C1 segment of cervical spinal cord (tissue), 14 donors: Measurements from ENCODE around the gene KIAA0319L.
A peak's percentile ranks its signal among the peaks of the same experiment; 100 is the strongest.
"Not testable (repeated sequence)": the region's sequence is repeated elsewhere in the genome, so short reads cannot be mapped to it uniquely, and the experiment has no call there.

Experiments
- DNase-seq, 14 donors: peaks; one replicate each; lab custom pipeline; 2025; lab: John Stamatoyannopoulos, UW

The KIAA0319L gene

DNA sequence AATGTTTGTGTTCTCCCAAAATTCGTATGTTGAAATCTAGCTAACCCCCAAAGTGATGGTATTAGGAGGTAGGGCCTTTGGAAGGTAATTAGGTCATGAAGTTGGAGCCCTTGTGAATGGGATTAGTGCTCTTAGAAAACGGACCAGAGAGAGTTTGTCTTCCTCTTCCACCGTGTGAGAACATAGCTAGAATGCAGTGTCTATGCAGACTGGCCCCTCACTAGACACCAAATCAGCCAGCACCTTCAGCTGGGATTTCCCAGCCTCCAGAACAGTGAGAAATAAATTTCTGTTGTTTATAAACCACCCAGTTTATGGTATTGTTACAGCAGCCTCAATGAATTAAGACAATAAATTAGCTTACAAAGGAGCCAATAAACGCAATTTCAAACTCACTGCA is 58.0 kb downstream of the KIAA0319L start:
- peak in 1 of 14 donors; percentile 17 for DNase-seq

DNA sequence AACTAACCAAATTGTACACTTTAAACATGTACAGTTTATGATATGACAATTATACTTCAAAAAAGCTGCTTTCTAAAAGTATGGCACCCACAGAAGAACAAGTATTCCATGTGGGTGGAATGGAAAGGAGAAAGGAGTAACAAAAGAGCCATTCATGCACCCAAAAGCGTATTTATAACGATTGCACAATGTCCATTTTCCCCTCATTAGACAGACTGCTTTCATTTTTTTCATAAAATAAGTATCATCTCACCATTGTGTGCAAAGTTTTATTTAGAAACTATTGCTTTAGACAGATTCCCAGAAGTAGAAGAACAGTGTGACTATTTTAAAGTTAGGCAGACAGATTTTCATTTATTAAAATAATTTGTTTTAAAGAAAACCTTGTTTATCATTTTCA is 59.6 kb downstream of the KIAA0319L start:
- DNase-seq = no peak

DNA sequence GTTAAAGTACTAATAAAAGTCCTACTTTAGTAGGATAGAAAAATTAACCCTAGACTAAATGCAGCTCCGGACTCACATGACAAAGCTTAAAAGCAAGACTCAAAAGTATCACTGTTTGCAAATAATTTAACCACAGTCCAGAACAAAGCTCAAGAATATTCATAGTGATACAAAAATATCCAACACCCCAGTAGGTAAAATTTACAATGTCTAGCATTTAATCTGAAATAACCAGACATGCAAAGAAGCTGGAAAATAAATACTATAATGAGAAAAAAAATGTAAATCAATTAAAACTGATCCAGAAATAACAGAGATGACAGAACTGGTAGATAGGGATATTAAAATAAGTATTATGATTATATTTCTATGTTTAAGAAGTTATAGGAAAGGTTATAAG is 67.0 kb downstream of the KIAA0319L start:
- DNase-seq = no peak

DNA sequence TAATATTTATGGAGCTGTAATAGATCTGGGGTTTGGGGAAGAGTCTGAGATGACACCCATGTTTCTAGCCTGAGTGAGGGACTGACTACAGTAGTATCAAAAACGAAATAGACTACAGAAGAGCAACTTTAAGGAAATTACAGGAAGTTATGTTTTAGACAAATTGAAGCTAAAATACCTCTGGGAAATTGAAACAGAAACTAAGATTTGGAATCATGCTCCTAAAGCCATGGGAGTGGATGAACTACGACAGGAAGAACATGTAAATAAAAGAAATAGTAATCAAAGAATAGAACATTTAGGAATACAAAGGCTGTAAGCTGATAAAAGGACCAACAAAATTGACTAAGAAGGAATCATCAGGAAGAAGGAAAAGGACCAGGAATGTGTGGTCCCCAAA is 68.9 kb downstream of the KIAA0319L start:
- no peak for DNase-seq

DNA sequence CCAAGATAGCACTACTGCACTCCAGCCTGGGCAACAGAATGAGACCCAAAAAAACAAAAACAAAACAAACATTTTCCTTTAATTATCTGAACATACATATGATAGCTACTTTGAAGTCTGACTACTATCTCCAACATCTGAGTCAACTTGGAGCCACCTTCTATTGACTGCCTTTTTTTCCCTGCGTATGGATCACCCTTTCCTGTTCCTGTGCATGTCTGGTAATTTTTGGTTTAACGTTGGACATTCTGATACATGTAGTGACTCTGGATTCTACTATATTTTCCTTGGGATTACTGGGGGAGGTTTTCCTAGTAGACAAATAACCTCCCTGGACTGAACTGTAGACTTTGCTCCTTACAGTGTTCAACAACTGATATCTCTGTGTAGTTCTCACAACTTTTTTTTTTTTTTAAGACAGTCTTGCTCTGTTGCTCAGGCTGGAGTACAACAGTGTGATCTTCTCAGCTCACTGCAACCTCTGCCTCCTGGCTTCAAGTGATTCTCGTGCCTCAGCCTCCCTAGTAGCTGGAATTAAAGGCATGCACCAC is 70.3 kb downstream of the KIAA0319L start:
- no peak for DNase-seq

DNA sequence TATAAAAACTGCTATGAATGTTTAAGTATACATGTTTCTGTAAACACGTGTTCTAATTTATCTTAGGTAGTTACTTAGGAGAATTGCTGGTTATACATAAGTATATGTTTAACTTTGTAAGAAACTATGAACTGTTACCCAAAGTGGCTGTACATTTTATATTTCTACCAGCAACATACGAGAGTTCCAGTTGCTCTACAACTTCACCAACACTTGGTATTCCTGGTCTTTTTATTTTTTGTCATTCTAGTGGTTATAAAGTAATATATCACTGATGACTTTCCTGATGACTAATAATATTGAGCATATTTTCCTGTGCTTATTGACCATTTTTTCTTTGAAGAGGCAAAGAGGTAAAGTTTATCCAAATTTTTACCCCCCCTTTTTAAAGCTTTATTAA is 76.0 kb downstream of the KIAA0319L start:
- DNase-seq = no peak

DNA sequence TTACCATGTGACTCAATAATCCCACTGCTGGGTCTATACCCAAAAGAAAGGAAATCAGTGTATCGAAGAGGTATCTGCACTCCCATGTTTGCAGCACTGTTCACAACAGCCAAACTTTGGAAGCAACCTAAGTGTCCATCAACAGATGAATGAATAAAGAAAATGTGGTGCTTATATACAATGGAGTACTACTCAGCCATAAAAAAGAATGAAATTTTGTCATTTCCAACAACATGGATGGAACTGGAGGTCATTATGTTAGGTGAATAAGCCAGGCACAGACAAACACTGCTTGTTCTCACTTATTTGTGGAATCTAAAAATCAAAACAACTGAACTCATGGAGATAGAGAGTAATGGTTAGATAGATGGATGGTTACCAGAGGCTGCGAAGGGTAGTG is 79.3 kb downstream of the KIAA0319L start:
- no peak for DNase-seq

DNA sequence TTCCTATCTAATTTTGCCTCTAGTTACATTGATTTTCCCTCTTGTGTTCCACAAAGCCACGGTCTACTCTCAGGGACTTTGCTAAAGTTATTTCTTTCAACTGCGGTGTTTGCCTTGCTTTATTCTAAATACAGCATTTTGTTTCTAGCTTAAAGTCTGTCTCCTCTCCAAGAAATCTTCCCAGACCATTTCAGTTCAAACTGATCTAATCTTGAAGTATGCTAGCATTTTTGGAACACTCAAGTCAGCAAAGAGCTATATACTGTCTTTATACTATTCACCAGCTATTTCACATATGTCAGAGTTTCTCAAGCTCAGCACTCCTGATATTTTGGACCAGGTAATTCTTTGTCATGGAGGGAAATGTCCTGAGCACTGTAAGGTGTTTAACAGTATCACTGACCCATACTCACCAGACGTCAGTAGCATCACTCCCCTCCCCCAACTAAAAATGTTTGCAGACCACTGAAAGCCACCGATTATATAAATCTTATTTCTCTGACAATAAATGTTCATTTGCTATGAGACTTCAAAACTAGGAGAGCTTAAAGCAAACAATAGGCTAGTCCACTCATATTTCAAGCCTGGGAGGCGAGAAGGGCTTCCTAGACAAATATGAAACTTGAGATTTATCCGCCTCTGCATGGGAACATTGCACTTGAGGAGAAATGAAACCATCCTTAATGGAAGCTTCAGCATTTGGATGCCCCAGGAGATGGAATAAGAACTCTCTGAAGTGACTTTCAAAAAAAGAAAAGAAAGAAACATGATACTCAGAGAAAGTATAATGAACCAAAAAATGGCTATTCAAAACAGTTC is 81.1 kb downstream of the KIAA0319L start:
- no peak for DNase-seq

DNA sequence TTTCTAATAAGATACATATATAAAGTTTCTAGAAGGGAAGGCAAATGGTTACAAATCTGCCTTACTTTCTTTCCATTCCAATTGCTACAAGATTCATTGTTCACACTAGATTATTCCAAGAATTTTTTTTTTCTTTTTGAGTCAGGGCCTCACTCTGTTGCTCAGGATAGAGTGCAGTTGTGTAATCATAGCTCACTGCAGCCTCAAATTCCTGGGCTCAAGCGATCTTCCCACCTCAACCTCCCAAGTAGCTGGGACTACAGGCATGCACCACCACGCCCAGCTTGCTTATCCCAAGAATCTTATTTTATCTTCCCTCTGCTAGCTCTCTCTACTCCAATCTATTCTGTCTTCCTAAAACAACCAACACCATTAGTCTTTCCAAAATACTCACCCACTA is 81.8 kb downstream of the KIAA0319L start:
- no peak for DNase-seq

DNA sequence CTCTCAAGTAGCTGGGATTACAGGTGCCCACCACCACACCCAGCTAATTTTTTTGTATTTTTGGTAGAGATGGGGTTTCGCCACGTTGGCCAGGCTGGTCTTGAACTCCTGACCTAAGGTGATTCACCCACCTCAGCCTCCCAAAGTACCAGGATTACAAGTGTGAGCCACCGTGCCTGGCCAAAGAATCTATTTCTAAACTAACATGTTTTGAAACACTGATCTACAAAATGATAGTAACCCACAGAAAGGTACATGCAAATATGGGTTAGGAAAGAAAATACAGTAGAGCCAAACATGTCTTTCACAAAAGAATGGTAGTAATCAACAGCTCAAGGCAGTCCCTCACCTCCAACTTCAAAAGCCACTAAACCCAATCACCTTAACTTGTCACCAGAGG is 84.0 kb downstream of the KIAA0319L start:
- not testable (repeated sequence) for DNase-seq

DNA sequence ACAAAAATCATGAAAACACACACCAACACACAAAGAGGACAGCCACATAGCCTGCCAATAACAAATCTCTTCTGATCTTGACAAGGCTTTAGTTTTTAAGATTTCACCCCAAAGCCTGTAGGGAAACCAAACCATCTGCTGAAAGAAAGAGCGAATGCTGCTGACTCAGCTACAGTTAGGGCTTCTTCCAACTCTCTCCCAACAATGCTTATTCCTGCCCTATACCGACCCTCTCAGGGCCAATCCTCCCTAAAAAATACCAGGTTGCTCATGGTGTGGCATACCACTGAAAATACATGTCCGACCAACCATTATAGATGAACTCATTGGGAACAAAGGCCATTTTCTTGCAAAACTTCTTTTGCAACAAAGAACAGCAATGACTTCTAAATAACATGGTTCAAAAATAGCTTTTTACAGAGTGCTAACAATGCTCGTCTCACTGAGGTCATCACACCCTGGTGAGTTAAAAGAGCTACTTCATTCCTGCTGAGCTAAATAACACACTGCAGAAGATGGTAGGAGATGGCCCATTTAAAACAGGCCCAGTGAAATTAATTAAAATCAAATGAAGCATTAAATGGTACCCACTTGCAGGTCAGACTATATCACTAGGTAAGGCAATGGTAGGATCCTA is 86.1 kb downstream of the KIAA0319L start:
- DNase-seq = no peak

DNA sequence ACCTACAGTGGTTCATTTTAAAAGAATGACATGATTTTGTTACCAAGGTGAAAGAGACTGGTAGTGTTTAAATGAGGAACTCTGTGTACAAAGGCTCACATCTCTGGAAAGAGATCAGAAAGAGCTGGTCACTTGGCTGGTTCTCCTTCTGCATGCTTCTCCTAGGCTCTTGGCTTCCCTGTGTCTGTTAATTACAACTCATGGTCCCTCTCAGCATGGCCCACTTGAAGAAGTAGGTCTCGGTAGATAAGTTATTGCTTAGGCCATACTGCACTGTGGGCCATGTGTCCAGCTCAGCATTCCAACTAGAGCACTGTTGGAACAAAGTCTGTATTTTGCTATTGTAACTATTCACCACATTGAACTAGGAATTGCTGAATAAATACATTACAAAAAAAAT is 91.1 kb downstream of the KIAA0319L start:
- DNase-seq = no peak

DNA sequence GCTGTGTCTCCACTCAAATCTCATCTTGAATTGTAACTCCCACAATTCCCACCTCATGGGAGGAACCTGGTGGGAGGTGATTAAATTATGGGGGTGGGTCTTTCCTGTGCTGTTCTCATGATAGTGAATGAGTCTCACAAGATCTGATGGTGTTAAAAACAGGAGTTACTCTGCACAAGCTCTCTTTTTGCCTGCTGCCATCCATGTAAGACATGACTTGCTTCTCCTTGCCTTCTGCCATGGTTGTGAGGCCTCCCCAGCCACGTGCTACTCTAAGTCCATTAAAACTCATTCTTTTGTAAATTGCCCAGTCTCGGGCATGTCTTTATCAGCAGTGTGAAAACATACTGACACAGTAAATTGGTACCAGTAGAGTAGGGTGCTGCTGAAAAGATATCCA is 93.5 kb downstream of the KIAA0319L start:
- DNase-seq = not testable (repeated sequence)

DNA sequence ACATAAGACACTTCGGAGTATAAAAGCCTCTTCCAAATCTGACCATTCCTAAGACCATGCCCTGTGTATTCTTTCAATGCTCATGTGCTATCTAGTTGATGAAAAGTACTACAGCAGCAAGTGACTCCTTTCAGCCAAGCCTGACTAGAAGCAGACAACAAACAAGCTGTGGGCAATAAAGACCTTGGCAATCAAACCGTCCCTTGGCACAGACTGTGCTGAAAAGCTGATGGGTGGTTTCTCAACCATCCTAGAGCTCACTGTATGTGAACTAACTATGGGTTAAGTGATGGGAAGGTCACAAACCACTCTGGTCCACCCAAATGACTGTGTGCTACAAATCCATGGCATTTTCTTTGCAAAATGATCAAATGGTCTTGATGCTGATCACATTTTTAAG is 94.0 kb downstream of the KIAA0319L start:
- DNase-seq = no peak

DNA sequence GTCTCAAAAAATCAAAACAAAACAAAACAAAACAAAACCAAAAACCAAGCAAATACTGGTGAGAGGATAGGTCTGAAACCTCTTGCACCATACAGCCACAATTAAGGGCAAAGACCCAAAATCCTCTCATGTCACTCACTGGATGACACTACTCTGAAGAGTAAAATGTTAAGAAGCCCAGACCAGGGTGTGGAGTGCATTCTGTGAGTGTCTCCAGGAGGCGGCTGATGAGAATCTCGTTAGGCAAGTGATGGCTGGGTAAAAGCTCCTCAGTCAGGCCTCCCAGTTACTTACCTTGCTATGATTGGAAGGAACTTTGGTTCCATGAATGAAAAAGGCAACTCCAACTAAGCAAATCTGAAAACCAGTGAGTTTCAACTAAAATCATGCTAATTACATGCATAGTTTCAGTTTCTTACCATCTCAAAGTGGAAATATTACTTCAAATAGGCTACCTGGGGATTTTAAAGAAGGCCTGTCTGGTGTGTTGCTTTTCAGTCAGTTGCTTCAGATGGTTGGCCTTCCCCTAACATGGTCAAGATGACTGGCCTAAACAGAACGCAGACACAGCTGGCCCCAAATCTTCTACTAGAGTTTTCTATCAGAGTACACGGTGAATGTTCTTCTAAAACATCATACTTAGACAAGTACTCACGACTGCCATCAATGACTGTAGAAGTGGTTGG is 95.1 kb downstream of the KIAA0319L start:
- no peak for DNase-seq

DNA sequence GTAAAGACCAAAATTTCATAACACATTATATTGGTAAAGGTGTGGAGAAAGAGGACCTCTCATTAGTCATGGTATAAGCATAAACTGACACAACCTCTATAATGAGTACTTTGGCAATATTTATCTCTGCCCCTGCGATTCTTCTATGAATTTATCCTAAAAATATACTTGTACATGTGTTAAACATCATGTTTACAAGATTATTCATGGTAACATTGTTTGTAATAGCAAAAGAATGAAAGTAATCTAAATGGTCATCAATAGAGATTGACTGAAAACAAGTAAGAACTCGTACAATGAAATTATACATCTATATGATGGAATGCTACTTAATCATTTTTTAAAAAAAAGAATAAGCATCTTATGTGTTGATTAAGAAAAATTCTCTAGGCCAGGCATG is 96.4 kb downstream of the KIAA0319L start:
- no peak for DNase-seq

DNA sequence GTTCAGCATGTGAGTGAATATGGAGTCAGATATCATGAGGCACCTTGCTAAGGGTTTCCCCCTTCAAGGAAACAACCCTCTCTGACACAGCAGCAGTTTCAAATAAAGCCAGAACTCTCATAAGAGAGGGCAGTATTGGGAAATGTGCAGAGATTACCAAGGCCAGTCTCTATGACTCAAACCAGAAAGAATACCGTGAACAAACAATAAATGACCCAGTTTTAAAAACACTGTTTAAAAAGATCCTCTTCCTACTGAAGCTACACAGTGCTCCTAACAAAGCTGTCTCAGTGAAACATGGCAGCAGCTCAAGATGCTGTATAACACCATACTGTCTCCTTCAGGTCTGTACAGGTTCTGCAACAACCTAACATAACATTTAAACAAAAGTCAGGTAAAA is 102.6 kb downstream of the KIAA0319L start:
- DNase-seq = no peak

DNA sequence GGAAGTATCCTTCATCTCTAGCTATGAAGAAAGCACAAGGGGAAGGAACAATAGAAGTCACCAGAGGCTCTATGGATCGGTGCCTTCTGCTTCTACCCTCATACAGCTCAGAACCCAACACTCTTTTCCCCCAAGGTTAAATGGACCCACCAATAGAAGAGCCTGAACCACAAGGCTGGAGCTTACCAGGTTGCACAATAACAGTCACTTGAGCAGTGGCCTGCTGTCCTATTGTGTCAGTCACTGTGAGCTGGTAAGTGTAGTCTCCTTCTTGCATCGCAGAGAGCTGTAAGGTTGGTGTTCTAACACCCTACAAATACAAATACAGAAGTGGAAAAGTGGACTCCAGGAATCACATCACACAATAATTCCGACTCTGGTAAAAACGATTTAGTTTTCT is 103.0 kb downstream of the KIAA0319L start:
- no peak for DNase-seq

DNA sequence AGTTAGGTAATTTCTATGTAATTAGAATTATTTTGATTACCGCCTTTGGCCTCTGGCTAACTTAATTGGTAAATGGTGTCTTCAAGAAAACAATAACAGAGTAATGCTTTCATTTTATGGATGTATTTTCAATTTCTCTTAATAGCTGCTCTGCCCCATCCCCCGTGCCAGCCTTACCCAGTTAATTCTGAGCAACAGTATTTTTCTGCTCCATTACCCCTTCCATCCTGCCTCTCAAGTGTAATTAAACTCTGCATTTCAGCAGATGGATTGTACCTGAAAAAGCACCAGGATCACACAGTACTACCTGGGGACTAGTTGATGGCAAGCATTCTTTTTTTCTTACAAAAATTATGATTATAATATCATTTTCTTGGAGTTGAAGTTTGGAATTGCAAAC is 104.2 kb downstream of the KIAA0319L start:
- DNase-seq = no peak

DNA sequence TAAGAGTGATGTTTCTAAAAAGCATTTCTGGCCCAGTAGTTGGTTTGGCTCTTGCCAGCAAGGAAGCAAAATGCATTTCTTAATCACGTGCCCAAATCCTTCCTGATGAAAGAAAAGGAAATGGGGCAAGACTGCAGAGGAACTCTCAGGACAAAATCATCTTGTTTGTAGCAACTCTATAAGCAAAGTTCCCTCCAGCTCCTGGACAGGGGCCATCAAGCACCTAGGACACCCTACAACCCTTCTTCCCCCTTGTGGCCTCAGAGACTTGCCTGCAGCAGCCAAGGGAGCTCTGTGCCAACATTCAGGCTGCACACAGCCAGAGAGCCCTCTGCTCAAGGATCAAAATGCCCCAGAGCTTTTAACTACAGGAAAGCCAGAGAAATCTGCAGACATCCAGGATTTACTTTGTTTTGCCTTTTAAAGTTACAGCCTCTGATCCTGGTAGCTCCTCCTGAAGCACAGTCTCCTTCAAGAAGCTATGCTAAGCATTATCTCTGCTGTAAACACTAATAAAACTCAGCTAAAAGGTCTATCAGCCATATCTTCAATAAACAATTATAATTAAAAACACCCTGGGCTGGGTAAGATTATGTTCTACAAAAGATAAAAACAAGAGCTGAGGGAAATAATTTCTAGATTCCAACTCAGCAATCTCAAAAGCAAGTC is 105.0 kb downstream of the KIAA0319L start:
- peak in 9 of 14 donors; percentile 9 to 47 (median 21) for DNase-seq

DNA sequence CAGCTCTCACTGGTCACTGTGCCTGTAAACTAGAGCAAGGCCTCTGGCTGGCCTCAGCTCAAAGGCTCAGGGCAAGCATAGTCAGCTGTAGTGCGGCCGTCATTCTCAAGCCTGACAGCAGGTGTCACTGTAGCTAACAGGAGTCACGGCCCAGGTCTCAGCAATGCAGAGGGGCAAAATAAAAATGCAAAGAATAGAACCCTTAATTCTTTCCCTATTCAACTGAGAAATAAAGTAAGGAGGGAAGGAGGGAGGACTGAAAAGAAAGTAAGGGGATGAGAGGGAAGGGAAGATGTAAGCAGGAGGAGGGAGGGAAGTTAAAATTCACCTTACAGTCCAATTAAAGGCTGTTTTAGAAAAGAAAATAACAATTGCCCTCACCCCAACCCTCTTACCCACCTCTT is 106.1 kb downstream of the KIAA0319L start:
- DNase-seq = peak in 12 of 14 donors; percentile 15 to 70 (median 54)
